Nephron (organoid): ENCODE results near the gene PKNOX2.
A peak's percentile ranks its signal among the peaks of the same experiment; 100 is the strongest.

Experiments used
- H3K27ac Mint-ChIP-seq, 3 experiments: 2 replicates each; pipeline ENCODE4 v1.8.0; 2020; ENCODE audit warnings: mixed read lengths in 3 of 3, mild to moderate bottlenecking in 2 of 3, moderate library complexity in 1 of 3
- H3K27me3 Mint-ChIP-seq: 2 replicates; pipeline ENCODE4 v1.8.0; 2021; ENCODE audit warnings: low read depth, mild to moderate bottlenecking, moderate library complexity, mixed read lengths
- H3K36me3 Mint-ChIP-seq: 2 replicates; pipeline ENCODE4 v1.8.0; 2020; ENCODE audit warnings: low read depth, mixed read lengths
- H3K4me1 Mint-ChIP-seq: 2 replicates; pipeline ENCODE4 v1.8.0; 2020; ENCODE audit warnings: mixed read lengths
- H3K4me3 Mint-ChIP-seq, 3 experiments: 2 replicates each; pipeline ENCODE4 v1.8.0; 2020; ENCODE audit warnings: mild to moderate bottlenecking in 3 of 3, mixed read lengths in 3 of 3, moderate library complexity in 2 of 3
- H3K9me3 Mint-ChIP-seq: 2 replicates; pipeline ENCODE4 v1.8.0; 2020; ENCODE audit warnings: mixed read lengths
- CTCF ChIP-seq, 3 experiments: fragments of 200-600 bp; sonication (generic); IDR thresholded peaks; one replicate each; pipeline ENCODE4 v1.5.0; 2021; ENCODE audit warnings: antibody characterized with exemption in 3 of 3; ENCODE audit not compliant: unreplicated experiment in 3 of 3

PKNOX2 gene

GRCh38 chr11:125171974-125172373 is 7.4 kb downstream of the PKNOX2 start:
- Mint-ChIP-seq H3K9me3 (no peaks in the 10 kb centered on the region), H3K27ac (peak overlapping the region; percentile 99), H3K4me3 (no peak overlapping the region), H3K36me3 (peaks cover 4% of the 10 kb centered on the region), H3K27me3 (peaks cover 3% of the 10 kb centered on the region), H3K4me1 (peaks cover 87% of the 10 kb centered on the region)
- TF ChIP-seq CTCF (IDR thresholded peaks at IDR 0.05; ENCODE audit: unreplicated experiment in 3 of 3) = no peak

- Mint-ChIP-seq H3K27ac (peak overlapping the region in 2 of 3 experiments; percentile 30 to 99), H3K4me3 (no peak overlapping the region), H3K4me1 (peaks cover 90% of the 10 kb centered on the region), H3K9me3 (no peaks in the 10 kb centered on the region), H3K27me3 (peaks cover 3% of the 10 kb centered on the region), H3K36me3 (peaks cover 8% of the 10 kb centered on the region)
- TF ChIP-seq CTCF (IDR thresholded peaks at IDR 0.05; ENCODE audit: unreplicated experiment in 3 of 3) = no peak
Observed at GRCh38 chr11:125173027-125173426, 8.5 kb downstream of the PKNOX2 start.

- no peak for TF ChIP-seq CTCF (IDR thresholded peaks at IDR 0.05; ENCODE audit: unreplicated experiment in 3 of 3)
- Mint-ChIP-seq H3K27ac (peak overlapping the region in 2 of 3 experiments; percentile 30 to 99), H3K27me3 (peaks cover 7% of the 10 kb centered on the region), H3K4me1 (peaks cover 90% of the 10 kb centered on the region), H3K9me3 (no peaks in the 10 kb centered on the region), H3K36me3 (peaks cover 8% of the 10 kb centered on the region), H3K4me3 (no peak overlapping the region)
Observed at GRCh38 chr11:125173556-125173955, 9.0 kb downstream of the PKNOX2 start.

GRCh38 chr11:125174057-125174456 is 9.5 kb downstream of the PKNOX2 start:
- H3K27me3 Mint-ChIP-seq = peaks cover 7% of the 10 kb centered on the region
- peaks cover 90% of the 10 kb centered on the region for H3K4me1 Mint-ChIP-seq
- no peak for TF ChIP-seq CTCF (IDR thresholded peaks at IDR 0.05; ENCODE audit: unreplicated experiment in 3 of 3)

GRCh38 chr11:125174686-125175085 is 10.1 kb downstream of the PKNOX2 start:
- H3K27me3 Mint-ChIP-seq = peaks cover 5% of the 10 kb centered on the region

More at GRCh38 chr11:125174057-125174456, 9.5 kb downstream of the PKNOX2 start:
- Mint-ChIP-seq H3K9me3 (no peaks in the 10 kb centered on the region), H3K27ac (no peak overlapping the region), H3K36me3 (peaks cover 8% of the 10 kb centered on the region), H3K4me3 (no peak overlapping the region)

More at GRCh38 chr11:125174686-125175085, 10.1 kb downstream of the PKNOX2 start:
- no peak overlapping the region for H3K4me3 Mint-ChIP-seq
- no peaks in the 10 kb centered on the region for H3K9me3 Mint-ChIP-seq
- H3K36me3 Mint-ChIP-seq = peaks cover 8% of the 10 kb centered on the region
- no peak for TF ChIP-seq CTCF (IDR thresholded peaks at IDR 0.05; ENCODE audit: unreplicated experiment in 3 of 3)
- peaks cover 89% of the 10 kb centered on the region for H3K4me1 Mint-ChIP-seq
- H3K27ac Mint-ChIP-seq = peak overlapping the region in 2 of 3 experiments; percentile 28 to 67
